Measurements from ENCODE around the gene VSIR. TPM values are rescaled to one million over a fixed set of nuclear protein-coding genes. Genes with fewer than 3 reads are reported as not detected.

Gene VSIR
- total RNA-seq, 1 donor from 2014 or later: 125 TPM

- Mint-ChIP-seq H3K9me3 (no peaks in the 10 kb centered on the region), H3K4me1 (peaks cover 74% of the 10 kb centered on the region), H3K4me3 (peak overlapping the region; percentile 74), H3K27me3 (no peaks in the 10 kb centered on the region), H3K27ac (peak overlapping the region; percentile 92), H3K36me3 (ENCODE audit: low read depth) (peaks cover 67% of the 10 kb centered on the region)
- intact Hi-C loops (cut with micrococcal nuclease): loop anchor here (1.0 to 2.0 kb wide), 4 partner anchors 8 to 30 kb away; no protein-coding TSS in a partner anchor
- DNase-seq: peak; percentile 82
Observed at GRCh38 chr10:71756311-71757191, 16.8 kb downstream of the VSIR start.

GRCh38 chr10:71755179-71755879 lies 18.0 kb downstream of the VSIR start:
- Mint-ChIP-seq H3K27ac (peak overlapping the region; percentile 53), H3K4me3 (no peak overlapping the region), H3K4me1 (peaks cover 73% of the 10 kb centered on the region), H3K36me3 (ENCODE audit: low read depth) (peaks cover 66% of the 10 kb centered on the region), H3K9me3 (no peaks in the 10 kb centered on the region), H3K27me3 (no peaks in the 10 kb centered on the region)
- intact Hi-C loops (cut with micrococcal nuclease): no loop called here
- no peak for DNase-seq

GRCh38 chr10:71754562-71754961 lies 18.8 kb downstream of the VSIR start:
- Mint-ChIP-seq H3K4me3 (no peak overlapping the region), H3K36me3 (ENCODE audit: low read depth) (peaks cover 71% of the 10 kb centered on the region), H3K9me3 (no peaks in the 10 kb centered on the region), H3K27me3 (no peaks in the 10 kb centered on the region), H3K4me1 (peaks cover 79% of the 10 kb centered on the region), H3K27ac (peak overlapping the region; percentile 51)
- intact Hi-C loops (cut with micrococcal nuclease): no loop called here
- DNase-seq: no peak

GRCh38 chr10:71753960-71754505 lies 19.3 kb downstream of the VSIR start:
- peak overlapping the region; percentile 89 for H3K27ac Mint-ChIP-seq
- H3K4me1 Mint-ChIP-seq: peaks cover 80% of the 10 kb centered on the region
- no peak for DNase-seq
- peak overlapping the region; percentile 10 for H3K4me3 Mint-ChIP-seq
- no peaks in the 10 kb centered on the region for H3K27me3 Mint-ChIP-seq
- intact Hi-C loops (cut with micrococcal nuclease): no loop called here
- peaks cover 66% of the 10 kb centered on the region for H3K36me3 Mint-ChIP-seq (ENCODE audit: low read depth)
- H3K9me3 Mint-ChIP-seq: no peaks in the 10 kb centered on the region

- peak overlapping the region; percentile 33 for H3K4me3 Mint-ChIP-seq
- H3K27me3 Mint-ChIP-seq: no peaks in the 10 kb centered on the region
- peaks cover 84% of the 10 kb centered on the region for H3K4me1 Mint-ChIP-seq
- no peak for DNase-seq
- no peaks in the 10 kb centered on the region for H3K9me3 Mint-ChIP-seq
- H3K36me3 Mint-ChIP-seq (ENCODE audit: low read depth): peaks cover 67% of the 10 kb centered on the region
- peak overlapping the region; percentile 89 for H3K27ac Mint-ChIP-seq
- intact Hi-C loops (cut with micrococcal nuclease): no loop called here
Observed at GRCh38 chr10:71753091-71753959, 20.0 kb downstream of the VSIR start.

- Mint-ChIP-seq H3K4me3 (peak overlapping the region; percentile 33), H3K36me3 (ENCODE audit: low read depth) (peaks cover 70% of the 10 kb centered on the region), H3K27ac (peak overlapping the region; percentile 89), H3K4me1 (peaks cover 84% of the 10 kb centered on the region), H3K9me3 (no peaks in the 10 kb centered on the region), H3K27me3 (no peaks in the 10 kb centered on the region)
- DNase-seq: no peak
- intact Hi-C loops (cut with micrococcal nuclease): no loop called here
Observed at GRCh38 chr10:71752391-71753090, 20.8 kb downstream of the VSIR start.

- H3K4me3 Mint-ChIP-seq: peak overlapping the region; percentile 33
- no peak for DNase-seq
- H3K27ac Mint-ChIP-seq: peak overlapping the region; percentile 89
- no peaks in the 10 kb centered on the region for H3K27me3 Mint-ChIP-seq
- H3K4me1 Mint-ChIP-seq: peaks cover 84% of the 10 kb centered on the region
- intact Hi-C loops (cut with micrococcal nuclease): no loop called here
- H3K9me3 Mint-ChIP-seq: no peaks in the 10 kb centered on the region
- H3K36me3 Mint-ChIP-seq (ENCODE audit: low read depth): peaks cover 74% of the 10 kb centered on the region
Observed at GRCh38 chr10:71751515-71752224, 21.6 kb downstream of the VSIR start.

GRCh38 chr10:71750986-71751385 lies 22.3 kb downstream of the VSIR start:
- Mint-ChIP-seq H3K4me3 (no peak overlapping the region), H3K36me3 (ENCODE audit: low read depth) (peaks cover 68% of the 10 kb centered on the region), H3K27ac (peak overlapping the region; percentile 99), H3K4me1 (peaks cover 84% of the 10 kb centered on the region), H3K9me3 (no peaks in the 10 kb centered on the region), H3K27me3 (no peaks in the 10 kb centered on the region)
- intact Hi-C loops (cut with micrococcal nuclease): no loop called here
- DNase-seq: no peak

- peak overlapping the region; percentile 60 for H3K4me3 Mint-ChIP-seq
Observed at GRCh38 chr10:71750124-71750841, 23.0 kb downstream of the VSIR start.

GRCh38 chr10:71749396-71749795 lies 23.9 kb downstream of the VSIR start:
- H3K9me3 Mint-ChIP-seq: no peaks in the 10 kb centered on the region
- peaks cover 66% of the 10 kb centered on the region for H3K36me3 Mint-ChIP-seq (ENCODE audit: low read depth)
- H3K4me3 Mint-ChIP-seq: peak overlapping the region; percentile 78
- no peaks in the 10 kb centered on the region for H3K27me3 Mint-ChIP-seq
- intact Hi-C loops (cut with micrococcal nuclease): loop anchor here (2.0 to 10.0 kb wide), 2 partner anchors 23 to 335 kb away; partner anchors contain the start of genes SPOCK2 and VSIR
- H3K27ac Mint-ChIP-seq: peak overlapping the region; percentile 99
- no peak for DNase-seq
- H3K4me1 Mint-ChIP-seq: peaks cover 94% of the 10 kb centered on the region

More at GRCh38 chr10:71750124-71750841, 23.0 kb downstream of the VSIR start:
- Mint-ChIP-seq H3K27ac (peak overlapping the region; percentile 99), H3K27me3 (no peaks in the 10 kb centered on the region), H3K4me1 (peaks cover 91% of the 10 kb centered on the region), H3K9me3 (no peaks in the 10 kb centered on the region), H3K36me3 (ENCODE audit: low read depth) (peaks cover 69% of the 10 kb centered on the region)
- intact Hi-C loops (cut with micrococcal nuclease): no loop called here
- no peak for DNase-seq

- intact Hi-C loops (cut with micrococcal nuclease): loop anchor here (1.0 to 10.0 kb wide), 4 partner anchors 8 to 336 kb away; partner anchors contain the start of genes SPOCK2 and VSIR
Observed at GRCh38 chr10:71748671-71749191, 24.6 kb downstream of the VSIR start.

More at GRCh38 chr10:71748671-71749191, 24.6 kb downstream of the VSIR start:
- Mint-ChIP-seq H3K27ac (peak overlapping the region; percentile 99), H3K4me3 (peak overlapping the region; percentile 78), H3K4me1 (peaks cover 91% of the 10 kb centered on the region), H3K27me3 (no peaks in the 10 kb centered on the region), H3K36me3 (ENCODE audit: low read depth) (peaks cover 60% of the 10 kb centered on the region), H3K9me3 (no peaks in the 10 kb centered on the region)
- peak; percentile 95 for DNase-seq
